SK-MEL-5 (cell line): ENCODE results near the gene OR4D11. TPM values are rescaled to one million over a fixed set of nuclear protein-coding genes. Genes with fewer than 3 reads are reported as not detected.
"Not testable (repeated sequence)": the region's sequence is repeated elsewhere in the genome, so short reads cannot be mapped to it uniquely, and the experiment has no call there.

Experiments used
- DNase-seq: peaks from one replicate; pipeline ENCODE4 v3.0.0-alpha.2; 2016; ENCODE audit warnings: low read depth, low spot score
- in situ Hi-C: cut with HindIII; loops from 2 replicates; pipeline ENCODE4 v1.10.0; 2016; ENCODE audit warnings: low sequenced_read_pairs, high pct_unique_total_duplicates, low pct_unique_long_range_greater_than_20kb
- total RNA-seq: library from RNA; depleted of rRNA; stranded (reverse); fragments of >200 nt; shearing (Covaris generic); gene quantifications from 2 replicates; pipeline ENCODE4 v1.2.3, GENCODE V29; 2014; rRNA removed

Gene OR4D11
- total RNA-seq, 1 experiment from 2014 or later, result not detected

DNA sequence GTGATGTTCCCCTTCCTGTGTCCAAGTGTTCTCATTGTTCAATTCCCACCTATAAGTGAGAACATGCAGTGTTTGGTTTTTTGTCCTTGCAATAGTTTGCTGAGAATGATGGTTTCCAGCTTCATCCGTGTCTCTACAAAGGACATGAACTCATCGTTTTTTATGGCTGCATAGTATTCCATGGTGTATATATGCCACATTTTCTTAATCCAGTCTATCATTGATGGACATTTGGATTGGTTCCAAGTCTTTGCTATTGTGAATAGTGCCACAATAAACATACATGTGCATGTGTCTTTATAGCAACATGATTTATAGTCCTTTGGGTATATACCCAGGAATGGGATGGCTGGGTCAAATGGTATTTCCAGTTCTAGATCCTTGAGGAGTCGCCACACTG lies 40.3 kb downstream of the OR4D11 start:
- in situ Hi-C loops, DNase-seq: not testable (repeated sequence)

DNA sequence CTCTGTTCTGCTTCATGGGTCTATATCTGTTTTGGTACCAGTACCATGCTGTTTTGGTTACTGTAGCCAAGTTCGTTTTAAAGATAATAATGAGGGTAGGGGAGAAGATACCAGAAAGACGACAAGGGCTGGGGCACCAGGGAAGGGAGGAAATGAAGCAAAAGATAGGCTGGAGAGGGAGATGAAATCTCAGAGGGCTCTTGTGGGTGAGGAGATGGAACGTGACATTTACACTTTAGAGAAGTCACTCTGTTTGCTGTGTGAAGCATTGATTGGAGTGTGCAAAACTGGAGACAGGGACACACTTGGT lies 41.4 kb downstream of the OR4D11 start:
- DNase-seq, result no peak
- in situ Hi-C loops, result no loop called here

DNA sequence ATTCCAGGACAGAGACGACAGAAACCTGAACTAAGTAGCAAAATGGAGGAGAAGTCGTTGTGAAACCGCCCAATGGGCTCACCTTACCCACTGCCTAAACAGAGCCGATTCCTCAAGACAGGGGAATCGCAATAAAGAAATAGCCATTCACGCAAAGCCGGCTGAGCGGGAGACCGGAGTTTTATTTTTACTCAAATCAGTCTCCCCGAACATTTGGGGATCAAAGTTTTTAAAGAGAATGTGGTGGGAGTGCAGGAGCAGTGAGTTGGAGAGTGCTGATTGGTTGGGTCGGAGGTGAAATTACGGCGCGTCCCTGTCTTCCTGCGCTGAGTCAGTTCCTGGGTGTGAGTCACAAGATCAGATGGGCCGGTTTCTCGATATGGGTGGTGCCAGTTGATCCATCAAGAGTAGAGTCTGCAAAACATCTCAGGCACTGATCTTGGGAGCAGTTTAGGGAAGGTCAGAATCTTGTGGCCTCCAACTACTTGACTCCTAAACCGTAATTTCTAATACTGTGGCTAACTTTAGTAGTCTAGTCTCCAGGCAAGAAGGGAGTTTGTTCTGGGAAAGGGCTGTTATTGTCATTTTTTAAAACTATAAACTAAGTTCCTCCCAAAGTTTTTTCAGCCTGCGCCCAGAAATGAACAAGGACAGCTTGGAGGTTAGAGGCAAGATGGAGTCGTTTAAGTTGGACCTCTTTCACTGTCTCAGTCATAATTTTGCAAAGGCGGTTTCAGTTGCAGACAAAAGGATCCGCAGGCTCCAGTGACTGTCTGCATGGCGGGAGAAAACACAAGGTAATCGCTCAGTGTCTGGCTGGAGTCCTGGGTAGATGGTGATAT lies 42.0 kb downstream of the OR4D11 start:
- in situ Hi-C loops, result no loop called here
- DNase-seq, result no peak

DNA sequence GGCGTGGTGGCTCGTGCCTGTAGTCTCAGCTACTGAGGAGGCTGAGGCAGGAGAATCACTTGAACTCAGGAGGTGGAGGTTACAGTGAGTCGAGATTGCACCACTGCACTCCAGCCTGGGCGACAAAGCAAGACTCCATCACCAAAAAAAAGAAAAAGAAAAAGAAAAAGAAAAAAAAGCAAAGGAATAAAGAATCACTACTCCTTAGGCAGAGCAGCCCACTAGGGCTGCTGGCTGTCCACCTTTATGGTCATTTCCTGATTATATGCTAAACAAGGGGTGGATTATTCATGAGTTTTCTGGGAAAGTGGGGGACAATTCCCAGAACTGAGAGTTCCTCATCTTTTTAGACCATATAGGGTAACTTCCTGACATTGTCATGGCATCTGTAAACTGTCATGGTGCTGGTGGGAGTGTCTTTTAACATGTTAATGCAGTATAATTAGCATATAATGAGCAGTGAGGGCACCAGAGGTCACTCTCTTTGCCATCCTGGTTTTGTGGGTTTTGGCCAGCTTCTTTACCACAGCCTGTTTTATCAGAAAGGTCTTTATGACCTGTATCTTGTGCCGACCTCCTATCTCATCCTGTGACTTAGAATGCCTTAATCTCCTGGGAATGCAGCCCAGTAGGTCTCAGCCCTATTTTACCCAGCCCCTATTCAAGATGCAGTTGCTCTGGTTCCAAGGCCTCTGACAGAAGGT lies 44.4 kb downstream of the OR4D11 start:
- DNase-seq, in situ Hi-C loops: not testable (repeated sequence)

DNA sequence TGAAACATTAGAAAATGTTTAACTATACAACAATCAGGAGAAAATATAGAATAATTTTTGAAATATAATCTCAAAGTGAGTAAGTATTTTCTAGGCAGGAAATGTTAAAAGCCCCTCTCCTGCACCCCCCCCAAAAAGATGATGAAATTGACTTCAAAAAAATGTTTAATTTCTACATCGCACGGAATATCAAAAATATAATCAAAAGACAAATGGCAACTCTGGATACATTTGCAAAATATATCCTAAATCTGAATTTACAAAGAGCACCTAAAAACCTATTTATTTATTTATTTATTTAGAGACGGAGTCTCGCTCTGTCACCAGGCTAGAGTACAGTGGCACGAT lies 44.9 kb downstream of the OR4D11 start:
- in situ Hi-C loops, result no loop called here
- DNase-seq, result no peak

DNA sequence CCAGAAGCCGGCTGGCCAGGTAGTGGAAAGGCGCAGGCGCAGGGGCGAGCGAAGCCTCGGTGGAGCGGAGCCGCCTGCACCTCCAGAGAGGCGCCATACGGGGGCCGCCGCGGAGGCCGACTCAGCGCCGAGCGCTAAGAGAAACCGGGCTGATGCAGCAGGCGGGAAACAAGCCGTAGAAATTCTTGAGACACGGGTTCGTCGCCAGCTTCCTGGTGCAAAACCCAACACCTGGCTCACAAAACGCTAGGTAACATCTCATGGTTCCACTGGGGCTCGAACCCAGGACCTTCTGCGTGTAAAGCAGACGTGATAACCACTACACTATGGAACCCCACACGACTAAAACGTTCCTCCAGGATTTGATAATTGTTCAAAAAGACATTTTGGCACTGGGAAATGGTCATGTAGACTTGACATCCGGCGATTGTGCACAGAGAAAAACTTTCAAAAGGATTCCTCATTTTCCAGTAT lies 47.0 kb downstream of the OR4D11 start:
- in situ Hi-C loops, result no loop called here
- DNase-seq, result peak; percentile 95

DNA sequence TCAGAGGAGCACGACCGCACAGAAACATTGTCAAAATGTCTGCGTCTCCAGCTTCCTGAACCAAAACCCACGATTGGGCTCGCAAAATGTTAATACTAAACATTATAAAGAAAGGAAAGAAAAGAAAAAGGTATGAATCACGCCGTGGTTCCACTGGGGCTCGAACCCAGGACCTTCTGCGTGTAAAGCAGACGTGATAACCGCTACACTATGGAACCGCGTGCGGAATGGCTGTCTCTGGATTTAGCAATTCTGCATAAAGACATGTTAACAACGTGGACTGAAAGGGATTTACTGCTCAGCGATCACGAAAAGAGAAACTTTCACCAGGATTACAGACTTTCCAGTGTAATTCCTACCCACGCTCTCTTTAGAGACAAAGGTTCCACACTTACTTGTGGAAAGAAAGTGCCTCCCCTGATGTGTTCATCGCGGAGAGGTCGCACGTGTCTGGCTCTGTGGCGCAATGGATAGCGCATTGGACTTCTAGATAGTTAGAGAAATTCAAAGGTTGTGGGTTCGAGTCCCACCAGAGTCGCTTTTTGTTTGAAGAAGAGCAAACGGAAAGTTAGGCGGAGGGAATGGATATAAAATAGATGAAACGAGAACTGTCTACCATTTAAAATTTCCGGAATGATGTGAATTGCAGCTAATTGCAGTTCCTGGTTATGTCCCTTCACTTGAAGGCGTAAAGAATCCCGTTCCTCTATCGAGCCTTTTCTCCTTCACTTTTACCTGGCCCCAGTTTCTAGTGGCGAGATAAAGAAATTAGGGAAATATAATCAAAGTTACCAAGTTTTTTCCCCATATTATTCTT lies 47.7 kb downstream of the OR4D11 start:
- in situ Hi-C loops, result no loop called here
- DNase-seq, result peak; percentile 94

DNA sequence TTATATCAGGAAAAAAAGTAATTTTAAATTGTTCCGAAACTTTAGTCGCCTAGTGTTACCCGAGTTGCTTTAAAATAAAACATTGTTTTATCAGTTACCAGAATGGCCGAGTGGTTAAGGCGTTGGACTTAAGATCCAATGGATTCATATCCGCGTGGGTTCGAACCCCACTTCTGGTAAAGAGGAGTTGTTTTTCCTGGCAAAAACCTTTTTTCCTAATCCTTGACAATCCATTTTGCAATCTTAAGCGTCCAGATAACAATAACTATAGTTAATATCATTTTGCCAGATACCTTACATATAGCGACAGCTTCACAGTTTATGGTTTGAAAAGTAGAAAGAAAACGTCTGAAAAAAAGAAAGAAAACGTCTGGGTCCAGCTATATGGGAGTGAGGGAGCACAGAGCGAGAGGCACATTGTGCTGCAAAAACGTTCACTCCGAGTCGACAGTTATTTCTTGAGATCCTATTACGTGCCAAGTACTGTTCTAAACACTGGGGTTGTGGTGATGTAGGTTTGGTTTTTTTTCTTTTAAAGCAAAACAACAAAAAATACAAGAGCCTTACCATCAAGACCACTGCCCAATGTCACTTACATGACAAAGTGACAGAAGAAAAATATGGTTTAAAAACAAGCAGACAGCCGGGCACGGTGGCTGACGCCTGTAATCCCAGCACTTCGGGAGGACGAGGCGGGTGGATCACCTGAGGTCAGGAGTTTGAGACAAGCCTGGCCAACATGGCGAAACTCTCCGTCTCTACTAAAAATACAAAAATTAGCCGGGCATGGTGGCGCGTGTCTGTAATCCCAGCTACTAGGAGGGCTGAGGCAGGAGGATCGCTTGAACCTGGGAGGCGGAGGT lies 48.5 kb downstream of the OR4D11 start:
- peak; percentile 77 for DNase-seq
- in situ Hi-C loops, result no loop called here

DNA sequence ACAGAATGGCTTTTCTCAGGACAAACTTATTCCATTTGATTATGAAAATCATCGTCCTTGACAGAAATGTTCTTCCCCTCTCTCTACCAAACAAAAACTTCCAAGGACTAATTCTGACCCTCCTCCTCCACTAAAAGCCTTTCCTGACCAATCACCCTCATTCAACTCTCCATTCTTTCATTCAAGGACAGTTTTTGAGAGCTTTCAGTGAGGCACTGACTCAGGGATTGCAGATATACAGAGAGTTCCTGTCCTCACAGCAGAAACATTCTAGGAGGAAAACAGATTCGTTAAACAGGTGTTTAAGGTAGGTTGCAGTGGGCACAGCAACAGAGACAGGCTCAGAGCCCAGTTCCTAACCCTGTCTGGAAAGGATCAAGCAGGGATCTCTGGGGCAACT lies 49.5 kb downstream of the OR4D11 start:
- in situ Hi-C loops, result no loop called here

DNA sequence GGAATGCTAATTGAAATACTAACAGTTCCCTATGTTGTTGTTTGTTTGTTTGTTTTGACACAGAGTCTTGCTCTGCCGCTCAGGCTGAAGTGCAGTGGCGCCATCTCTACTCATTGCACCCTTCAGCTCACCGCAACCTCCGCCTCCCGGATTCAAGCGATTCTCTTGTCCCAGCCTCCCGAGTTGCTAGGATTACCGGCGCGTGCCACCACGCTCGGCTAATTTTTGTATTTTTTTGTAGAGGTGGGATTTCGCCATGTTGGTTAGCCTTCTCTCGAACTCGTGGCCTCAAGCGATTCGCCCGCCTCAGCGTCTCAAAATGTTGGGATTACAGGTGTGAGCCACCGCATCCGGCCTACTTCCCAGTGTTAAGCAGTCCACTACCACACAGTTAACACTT lies 49.9 kb downstream of the OR4D11 start:
- no peak for DNase-seq
- in situ Hi-C loops, result no loop called here

More for the DNA sequence above, 49.5 kb downstream of the OR4D11 start:
- DNase-seq, result no peak

Other genes starting within 250 kb of the OR4D11 start
- not detected in 2 replicates for gene OR5AN1, start 144.7 kb upstream of the OR4D11 start, total RNA-seq
- not detected in 2 replicates for gene OR5A2, start 77.2 kb upstream of the OR4D11 start, total RNA-seq
- not detected in 2 replicates for gene OR5A1, start 67.1 kb upstream of the OR4D11 start, total RNA-seq
- gene OR4D6, start 46.6 kb upstream of the OR4D11 start, total RNA-seq, result not detected in 2 replicates
- not detected in 2 replicates for gene OR4D10, start 30.3 kb upstream of the OR4D11 start, total RNA-seq
- not detected in 2 replicates for gene OR4D9, start 8.0 kb downstream of the OR4D11 start, total RNA-seq
- gene OSBP, start 112.2 kb downstream of the OR4D11 start, total RNA-seq, result 17.8 and 21.1 TPM in 2 replicates
- gene PATL1, start 165.5 kb downstream of the OR4D11 start, total RNA-seq, result 18.4 and 21.0 TPM in 2 replicates
- gene OR10V1, start 210.3 kb downstream of the OR4D11 start, total RNA-seq, result not detected in 2 replicates